ENCODE data around the gene CETN1. TPM values are rescaled to one million over a fixed set of nuclear protein-coding genes. Genes with fewer than 3 reads are reported as not detected.
A peak's percentile ranks its signal among the peaks of the same experiment; 100 is the strongest.

CETN1 gene
- not detected for total RNA-seq

DNA sequence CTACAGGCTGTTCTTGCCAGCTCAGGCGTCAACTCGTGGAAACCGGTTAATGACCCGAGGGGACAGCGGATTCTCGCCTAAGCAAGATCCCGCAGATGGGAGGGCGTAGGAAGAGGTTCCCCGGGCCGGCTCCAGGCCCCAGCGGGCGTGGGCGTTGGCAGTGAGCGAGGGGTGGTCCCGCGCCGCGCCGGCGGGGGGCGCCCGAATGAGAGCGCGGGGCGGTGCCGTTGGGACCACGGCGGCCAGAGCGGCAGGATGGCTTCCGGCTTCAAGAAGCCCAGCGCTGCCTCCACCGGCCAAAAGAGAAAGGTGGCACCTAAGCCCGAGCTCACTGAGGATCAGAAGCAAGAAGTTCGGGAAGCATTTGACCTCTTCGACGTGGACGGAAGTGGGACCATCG, at the start of gene CETN1:
TSS of gene CETN1 (plus strand) at position 227 of the 400 bp plus-strand sequence. CDS start at position 256, 29 bp downstream.
- ATAC-seq: no peak
- no peak for DNase-seq (ENCODE audit: low spot score in 2 of 2)
- no peaks in the 10 kb centered on the region for H3K36me3 Mint-ChIP-seq
- H3K27ac Mint-ChIP-seq: no peak within 1 kb of the TSS
- H3K9me3 Mint-ChIP-seq: peaks cover 0 to 4% of the 10 kb centered on the region in 2 donors

- Mint-ChIP-seq H3K9me3 (no peaks in the 10 kb centered on the region), H3K36me3 (no peaks in the 10 kb centered on the region), H3K27ac (no peak overlapping the region)
- DNase-seq (ENCODE audit: low spot score in 2 of 2): no peak
- ATAC-seq: no peak
Measured at GRCh38 chr18:532018-532417, 48.2 kb upstream of the CETN1 start.

GRCh38 chr18:532632-533031, 47.5 kb upstream of the CETN1 start:
- ATAC-seq (no peak), DNase-seq (ENCODE audit: low spot score in 2 of 2) (no peak)
- Mint-ChIP-seq H3K9me3 (no peaks in the 10 kb centered on the region), H3K36me3 (no peaks in the 10 kb centered on the region), H3K27ac (no peak overlapping the region)

GRCh38 chr18:533995-534601, 46.1 kb upstream of the CETN1 start:
- Mint-ChIP-seq H3K9me3 (no peaks in the 10 kb centered on the region), H3K36me3 (no peaks in the 10 kb centered on the region), H3K27ac (no peak overlapping the region)
- no peak for ATAC-seq
- DNase-seq (ENCODE audit: low spot score in 2 of 2): no peak

DNA sequence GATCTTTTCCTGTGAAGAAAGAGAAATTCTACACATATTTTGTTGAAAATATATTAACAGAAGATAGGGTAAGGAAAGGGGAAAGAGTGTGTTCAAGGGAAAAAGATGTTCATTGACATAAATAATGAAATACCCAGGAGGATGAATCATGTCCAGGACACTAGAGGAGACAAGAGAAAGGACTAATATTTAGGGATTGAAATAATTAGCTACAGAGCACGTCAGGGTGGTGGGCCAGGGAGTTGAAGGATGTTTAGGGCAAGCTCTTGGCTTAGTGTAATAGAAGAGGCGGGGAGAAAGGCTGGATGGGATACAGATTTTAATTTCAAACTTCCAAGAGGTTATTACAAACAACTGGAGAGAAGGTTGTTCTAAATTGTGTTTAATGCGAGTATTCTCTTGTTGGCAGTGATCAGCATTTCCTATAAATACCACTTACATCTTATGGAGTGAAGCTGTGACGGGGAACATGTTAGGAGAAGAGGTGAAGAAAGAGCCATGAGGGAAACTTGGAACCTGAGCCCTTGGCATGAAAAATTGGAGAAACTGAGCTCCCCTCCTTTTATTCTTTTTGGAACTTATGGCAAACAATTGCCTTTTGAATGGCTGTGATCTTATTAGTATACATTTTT, 36.6 kb upstream of the CETN1 start:
- no peak for ATAC-seq
- Mint-ChIP-seq H3K36me3 (no peaks in the 10 kb centered on the region), H3K9me3 (no peaks in the 10 kb centered on the region), H3K27ac (no peak overlapping the region)
- no peak for DNase-seq (ENCODE audit: low spot score in 2 of 2)

DNA sequence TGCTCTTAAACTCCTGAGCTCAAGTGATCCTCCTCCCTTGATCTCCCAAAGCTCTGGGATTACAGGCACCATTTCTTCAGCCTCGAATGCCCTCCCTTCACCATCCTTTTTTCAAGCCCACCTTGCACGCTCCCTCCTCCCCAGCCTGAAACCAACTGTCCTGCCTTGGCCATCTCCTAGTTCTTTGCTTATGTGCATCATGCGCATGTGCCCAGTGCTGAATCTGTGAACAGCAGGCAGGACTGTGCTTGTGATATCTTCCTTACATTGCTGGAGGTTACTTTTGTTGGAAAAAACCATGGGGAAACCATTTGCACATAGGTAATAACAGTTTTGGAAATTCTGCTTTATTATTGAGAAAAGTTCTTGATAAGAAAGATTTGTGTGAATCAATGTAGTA, 30.2 kb upstream of the CETN1 start:
- no peak for ATAC-seq
- H3K9me3 Mint-ChIP-seq: no peaks in the 10 kb centered on the region
- H3K27ac Mint-ChIP-seq: no peak overlapping the region
- no peak for DNase-seq (ENCODE audit: low spot score in 2 of 2)
- no peaks in the 10 kb centered on the region for H3K36me3 Mint-ChIP-seq

- no peak for ATAC-seq
- H3K36me3 Mint-ChIP-seq: no peaks in the 10 kb centered on the region
- no peak overlapping the region for H3K27ac Mint-ChIP-seq
- DNase-seq (ENCODE audit: low spot score in 2 of 2): no peak
- no peaks in the 10 kb centered on the region for H3K9me3 Mint-ChIP-seq
Measured at GRCh38 chr18:551404-552061, 28.6 kb upstream of the CETN1 start.

GRCh38 chr18:555705-556457, 24.3 kb upstream of the CETN1 start:
- Mint-ChIP-seq H3K27ac (no peak overlapping the region), H3K36me3 (no peaks in the 10 kb centered on the region), H3K9me3 (no peaks in the 10 kb centered on the region)
- DNase-seq (ENCODE audit: low spot score in 2 of 2): no peak
- no peak for ATAC-seq

- Mint-ChIP-seq H3K27ac (no peak overlapping the region), H3K9me3 (no peaks in the 10 kb centered on the region), H3K36me3 (no peaks in the 10 kb centered on the region)
- DNase-seq (ENCODE audit: low spot score in 2 of 2) (no peak), ATAC-seq (no peak)
Measured at GRCh38 chr18:564708-565561, 15.2 kb upstream of the CETN1 start.

DNA sequence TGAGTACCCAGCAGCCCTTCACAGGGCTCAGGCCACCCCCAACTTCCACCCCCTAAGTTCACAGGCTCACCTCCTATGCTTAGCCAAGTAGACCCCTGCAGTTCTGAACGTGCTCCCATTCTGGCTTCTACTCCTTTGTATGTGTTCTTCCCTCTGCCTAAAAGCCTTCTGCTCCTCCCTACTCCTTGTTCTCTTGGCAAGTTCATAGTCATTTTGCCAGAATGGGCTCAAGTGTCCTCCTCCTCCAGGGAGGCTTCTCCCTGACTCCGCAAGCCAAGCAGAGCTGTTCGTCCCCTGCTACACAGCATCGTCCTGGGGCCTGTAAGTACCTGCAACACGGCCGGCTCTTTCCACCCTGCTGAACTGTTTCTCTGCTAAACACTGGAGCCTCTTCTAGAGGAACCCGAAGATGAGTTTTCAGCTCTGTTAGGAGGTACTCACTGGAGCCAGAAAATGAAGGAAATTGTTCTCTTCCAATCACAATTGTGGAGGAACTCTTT, 14.6 kb upstream of the CETN1 start:
- ATAC-seq (no peak), DNase-seq (ENCODE audit: low spot score in 2 of 2) (no peak)
- H3K27ac Mint-ChIP-seq: no peak overlapping the region
- H3K36me3 Mint-ChIP-seq: no peaks in the 10 kb centered on the region
- H3K9me3 Mint-ChIP-seq: no peaks in the 10 kb centered on the region

GRCh38 chr18:567122-567521, 13.1 kb upstream of the CETN1 start:
- ATAC-seq: no peak
- Mint-ChIP-seq H3K27ac (no peak overlapping the region), H3K9me3 (no peaks in the 10 kb centered on the region)

GRCh38 chr18:568731-569130, 11.4 kb upstream of the CETN1 start:
- Mint-ChIP-seq H3K9me3 (no peaks in the 10 kb centered on the region), H3K36me3 (no peaks in the 10 kb centered on the region), H3K27ac (no peak overlapping the region)
- ATAC-seq (no peak), DNase-seq (ENCODE audit: low spot score in 2 of 2) (no peak)

More at GRCh38 chr18:567122-567521, 13.1 kb upstream of the CETN1 start:
- DNase-seq (ENCODE audit: low spot score in 2 of 2): no peak
- no peaks in the 10 kb centered on the region for H3K36me3 Mint-ChIP-seq

DNA sequence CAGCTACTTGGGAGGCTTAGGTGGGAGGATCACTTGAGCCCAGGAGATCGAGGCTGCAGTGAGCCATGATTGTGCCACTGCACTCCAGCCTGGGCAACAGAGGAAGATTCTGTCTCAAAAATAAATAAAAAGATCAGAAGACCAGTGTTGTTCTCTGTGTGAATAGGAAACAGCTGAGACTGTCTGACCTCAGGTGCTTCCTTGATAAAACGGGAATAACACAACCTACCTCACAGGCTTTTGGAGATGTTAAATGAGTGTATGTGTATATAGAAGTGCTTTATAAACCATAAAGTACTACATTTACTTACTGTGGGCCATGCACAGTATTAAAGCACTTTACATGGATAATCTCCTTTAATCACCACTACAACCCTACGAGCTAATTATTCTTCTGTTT, 9.9 kb upstream of the CETN1 start:
- ATAC-seq (no peak), DNase-seq (ENCODE audit: low spot score in 2 of 2) (no peak)
- Mint-ChIP-seq H3K27ac (peak overlapping the region in 1 of 2 donors; percentile 72), H3K36me3 (no peaks in the 10 kb centered on the region), H3K9me3 (no peaks in the 10 kb centered on the region)

DNA sequence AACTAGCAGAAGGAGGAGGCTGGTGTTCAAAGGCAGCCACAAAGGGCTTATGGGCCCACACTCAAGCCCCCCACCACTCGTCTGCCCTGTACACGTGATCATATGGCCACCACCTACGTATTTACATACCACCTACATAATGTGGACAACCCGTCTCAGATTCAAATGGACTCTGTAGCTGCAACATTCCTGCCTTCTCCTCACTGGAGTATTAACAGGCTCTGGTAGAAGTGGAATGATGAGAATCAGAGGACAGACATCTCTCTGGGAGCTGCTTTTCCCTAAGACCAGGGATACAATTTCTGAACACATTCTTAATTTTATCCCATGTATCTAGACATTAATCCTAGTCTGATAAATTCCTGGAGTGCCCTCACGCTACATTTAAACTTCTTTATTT, 9.5 kb upstream of the CETN1 start:
- DNase-seq (ENCODE audit: low spot score in 2 of 2) (no peak), ATAC-seq (no peak)
- no peaks in the 10 kb centered on the region for H3K9me3 Mint-ChIP-seq
- no peaks in the 10 kb centered on the region for H3K36me3 Mint-ChIP-seq
- H3K27ac Mint-ChIP-seq: no peak overlapping the region

GRCh38 chr18:572091-572830, 7.9 kb upstream of the CETN1 start:
- no peaks in the 10 kb centered on the region for H3K36me3 Mint-ChIP-seq
- DNase-seq (ENCODE audit: low spot score in 2 of 2) (no peak), ATAC-seq (no peak)
- H3K9me3 Mint-ChIP-seq: no peaks in the 10 kb centered on the region
- no peak overlapping the region for H3K27ac Mint-ChIP-seq

GRCh38 chr18:572831-573289, 7.3 kb upstream of the CETN1 start:
- H3K27ac Mint-ChIP-seq: no peak overlapping the region
- H3K36me3 Mint-ChIP-seq: no peaks in the 10 kb centered on the region
- no peaks in the 10 kb centered on the region for H3K9me3 Mint-ChIP-seq
- DNase-seq (ENCODE audit: low spot score in 2 of 2) (no peak), ATAC-seq (no peak)
